PFSK-1 (cell line): ENCODE data around the gene CD164L2.

Experiments used
- FOXP2 ChIP-seq: optimal IDR thresholded peaks from 2 replicates; pipeline ENCODE3; 2011; ENCODE audit warnings: borderline replicate concordance, control low read depth, inconsistent platforms; ENCODE audit not compliant: insufficient read depth; ENCODE audit errors: extremely low read length, extremely low read depth
- POLR2AphosphoS5 ChIP-seq: IDR thresholded peaks from 2 replicates; pipeline ENCODE4 v1.6.1; 2012; ENCODE audit warnings: low read depth, mild to moderate bottlenecking, control low read depth, low read length, moderate library complexity
- REST ChIP-seq, 2 experiments: IDR thresholded peaks; 2 replicates each; pipeline versions ENCODE4 v1.6.1 to v1.8.0; 2011 to 2012; ENCODE audit warnings: low read depth in 2 of 2, low read length in 2 of 2, control low read depth in 1 of 2, inconsistent platforms in 1 of 2, mild to moderate bottlenecking in 1 of 2, moderate library complexity in 1 of 2; ENCODE audit not compliant: insufficient read depth in 1 of 2
- SIN3A ChIP-seq: IDR thresholded peaks from 2 replicates; pipeline ENCODE4 v1.6.1; 2012; ENCODE audit warnings: mild to moderate bottlenecking, low read length, moderate library complexity, borderline replicate concordance; ENCODE audit not compliant: insufficient read depth
- TAF1 ChIP-seq: IDR thresholded peaks from 2 replicates; pipeline ENCODE4 v1.6.1; 2012; ENCODE audit warnings: low read length, control low read depth, borderline replicate concordance; ENCODE audit not compliant: insufficient read depth

The CD164L2 gene

GRCh38 chr1:27363766-27364695, 19.1 kb downstream of the CD164L2 start:
- TF ChIP-seq SIN3A (no peak), FOXP2 (no peak), REST (IDR thresholded peaks at IDR 0.05; ENCODE audit: insufficient read depth in 1 of 2, low read depth in 2 of 2, low read length in 2 of 2) (no peak), POLR2AphosphoS5 (no peak), TAF1 (no peak)

- TF ChIP-seq TAF1 (no peak), POLR2AphosphoS5 (no peak), REST (IDR thresholded peaks at IDR 0.05; ENCODE audit: insufficient read depth in 1 of 2, low read depth in 2 of 2, low read length in 2 of 2) (no peak), FOXP2 (no peak)
Observed at GRCh38 chr1:27361553-27361952, 21.6 kb downstream of the CD164L2 start.

- TF ChIP-seq REST (IDR thresholded peaks at IDR 0.05; ENCODE audit: insufficient read depth in 1 of 2, low read depth in 2 of 2, low read length in 2 of 2) (no peak), POLR2AphosphoS5 (no peak), TAF1 (no peak), FOXP2 (no peak), SIN3A (no peak)
Observed at GRCh38 chr1:27361044-27361402, 22.1 kb downstream of the CD164L2 start.

GRCh38 chr1:27360159-27361043, 22.7 kb downstream of the CD164L2 start:
- TF ChIP-seq TAF1 (no peak), SIN3A (no peak), FOXP2 (no peak), POLR2AphosphoS5 (no peak), REST (IDR thresholded peaks at IDR 0.05; ENCODE audit: insufficient read depth in 1 of 2, low read depth in 2 of 2, low read length in 2 of 2) (no peak)
